Lower lobe of right lung (tissue), 2 donors: ENCODE measurements around the gene ZNF431. TPM values are rescaled to one million over a fixed set of nuclear protein-coding genes. Genes with fewer than 3 reads are reported as not detected.

Experiments
- ATAC-seq, 2 donors: fragments of 200-7000 bp; cut with Tn5 transposase; one replicate each; pipeline ENCODE4 v1.9.1; 2020 to 2022; ENCODE audit warnings: mild to moderate bottlenecking in 2 of 2, moderate library complexity in 2 of 2
- DNase-seq: peaks from one replicate; pipeline ENCODE4 v3.0.0-alpha.2; 2020
- H3K27ac ChIP-seq: fragments of 200-600 bp; one replicate; pipeline ENCODE4 v1.8.0; 2022
- H3K27me3 ChIP-seq: fragments of 200-600 bp; one replicate; pipeline ENCODE4 v1.8.0; 2022; ENCODE audit warnings: low read depth
- H3K36me3 ChIP-seq: fragments of 200-600 bp; one replicate; pipeline ENCODE4 v1.8.0; 2022; ENCODE audit warnings: mild to moderate bottlenecking
- H3K4me1 ChIP-seq: fragments of 200-600 bp; one replicate; pipeline ENCODE4 v1.8.0; 2022
- H3K4me3 ChIP-seq: fragments of 200-600 bp; one replicate; pipeline ENCODE4 v1.8.0; 2022; ENCODE audit warnings: mild to moderate bottlenecking
- H3K9me3 ChIP-seq: fragments of 200-600 bp; one replicate; pipeline ENCODE4 v1.8.0; 2022
- CTCF ChIP-seq: fragments of 200-600 bp; IDR thresholded peaks from one replicate; pipeline ENCODE4 v1.8.0; 2022; ENCODE audit warnings: antibody characterized with exemption, mild to moderate bottlenecking
- intact Hi-C: fragments of 100-400 bp; cut with DNase I; formaldehyde crosslinking; loops from one replicate; pipeline ENCODE4 v1.11.0; 2022
- total RNA-seq: library from RNA; stranded (reverse); fragmentation: NEBNext Ultra II Directional; extraction: Animal tissue kit (Norgen Biotek cat#: 25700); gene quantifications from one replicate; pipeline ENCODE4 v1.2.1, GENCODE V29; 2021
- donor health status: DM: no; HTN: yes; CAD: no; lungs with severe emphysema.

ZNF431 gene
- total RNA-seq, 1 donor from 2014 or later = 30.5 TPM

- Histone ChIP-seq H3K27me3 (no peaks in the 10 kb centered on the region), H3K9me3 (peaks cover 5% of the 10 kb centered on the region), H3K36me3 (peaks cover 52% of the 10 kb centered on the region), H3K27ac (no peak overlapping the region), H3K4me1 (no peaks in the 10 kb centered on the region), H3K4me3 (no peak overlapping the region)
- TF ChIP-seq CTCF = no peak
- intact Hi-C loops = no loop called here
- DNase-seq (no peak), ATAC-seq (no peak)
Measured at GRCh38 chr19:21164541-21164940, 22.7 kb downstream of the ZNF431 start.

GRCh38 chr19:21166436-21166835 lies 24.6 kb downstream of the ZNF431 start:
- intact Hi-C loops = no loop called here
- Histone ChIP-seq H3K4me1 (no peaks in the 10 kb centered on the region), H3K9me3 (no peaks in the 10 kb centered on the region), H3K36me3 (peaks cover 62% of the 10 kb centered on the region), H3K4me3 (no peak overlapping the region), H3K27me3 (no peaks in the 10 kb centered on the region), H3K27ac (no peak overlapping the region)
- DNase-seq (no peak), ATAC-seq (no peak)
- TF ChIP-seq CTCF = no peak

- intact Hi-C loops = no loop called here
- no peak for DNase-seq
- no peak overlapping the region for H3K4me3 ChIP-seq
- no peak for ATAC-seq
- TF ChIP-seq CTCF = no peak
- H3K27me3 ChIP-seq = no peaks in the 10 kb centered on the region
- H3K27ac ChIP-seq = no peak overlapping the region
- H3K4me1 ChIP-seq = no peaks in the 10 kb centered on the region
- H3K36me3 ChIP-seq = no peaks in the 10 kb centered on the region
- peaks cover 4% of the 10 kb centered on the region for H3K9me3 ChIP-seq
Measured at GRCh38 chr19:21197590-21198295, 55.9 kb downstream of the ZNF431 start.

GRCh38 chr19:21202865-21203494 lies 61.1 kb downstream of the ZNF431 start:
- H3K27me3 ChIP-seq = no peaks in the 10 kb centered on the region
- TF ChIP-seq CTCF = peak; percentile 66
- no peak overlapping the region for H3K4me3 ChIP-seq
- ATAC-seq = peak; percentile 67 to 74
- intact Hi-C loops = no loop called here
- no peaks in the 10 kb centered on the region for H3K9me3 ChIP-seq
- H3K36me3 ChIP-seq = no peaks in the 10 kb centered on the region
- no peak for DNase-seq
- H3K27ac ChIP-seq = no peak overlapping the region
- no peaks in the 10 kb centered on the region for H3K4me1 ChIP-seq

GRCh38 chr19:21210037-21210621 lies 68.3 kb downstream of the ZNF431 start:
- H3K27ac ChIP-seq = no peak overlapping the region
- no peaks in the 10 kb centered on the region for H3K9me3 ChIP-seq
- TF ChIP-seq CTCF = no peak
- ATAC-seq (no peak), DNase-seq (no peak)
- no peaks in the 10 kb centered on the region for H3K27me3 ChIP-seq
- intact Hi-C loops = no loop called here
- no peaks in the 10 kb centered on the region for H3K4me1 ChIP-seq
- H3K4me3 ChIP-seq = no peak overlapping the region
- no peaks in the 10 kb centered on the region for H3K36me3 ChIP-seq
